Neuronal stem cell (in vitro differentiated cells): ENCODE data around the gene FBXO5.

Source experiments
- DNase-seq: peaks from one replicate; pipeline ENCODE4 v3.0.0-alpha.2; 2013; ENCODE audit warnings: low spot score
- H2AFZ ChIP-seq: one replicate; pipeline ENCODE4 v1.6.1; 2013; ENCODE audit warnings: mild to moderate bottlenecking, low read length, inconsistent platforms
- H2AK5ac ChIP-seq: 2 replicates; pipeline ENCODE4 v1.6.1; 2013; ENCODE audit warnings: low read depth, mild to moderate bottlenecking, inconsistent platforms, low read length, moderate library complexity, mixed read lengths
- H2BK120ac ChIP-seq: 2 replicates; pipeline ENCODE4 v1.6.1; 2013; ENCODE audit warnings: low read depth, mild to moderate bottlenecking, inconsistent platforms, low read length, moderate library complexity, mixed read lengths
- H2BK12ac ChIP-seq: one replicate; pipeline ENCODE4 v1.6.1; 2013; ENCODE audit warnings: low read length, inconsistent platforms
- H2BK15ac ChIP-seq: 2 replicates; pipeline ENCODE4 v1.6.1; 2013; ENCODE audit warnings: mild to moderate bottlenecking, low read length, inconsistent platforms, mixed read lengths
- H2BK5ac ChIP-seq: one replicate; pipeline ENCODE4 v1.6.1; 2013; ENCODE audit warnings: inconsistent platforms, mild to moderate bottlenecking, low read length, moderate library complexity
- H3K14ac ChIP-seq: one replicate; pipeline ENCODE4 v1.6.1; 2013; ENCODE audit warnings: low read length, inconsistent platforms
- H3K18ac ChIP-seq: 2 replicates; pipeline ENCODE4 v1.6.1; 2013; ENCODE audit warnings: low read length, inconsistent platforms
- H3K23ac ChIP-seq: 2 replicates; pipeline ENCODE4 v1.6.1; 2013; ENCODE audit warnings: low read depth, mild to moderate bottlenecking, mixed read lengths, low read length, inconsistent platforms; ENCODE audit not compliant: poor library complexity
- H3K27ac ChIP-seq: replicated peaks from 3 replicates; pipeline ENCODE4 v1.5.1; 2013; ENCODE audit warnings: low read length, inconsistent platforms
- H3K27me3 ChIP-seq, 3 experiments: 2 replicates each; pipeline ENCODE4 v1.6.1; 2013; ENCODE audit warnings: low read length in 3 of 3, mild to moderate bottlenecking in 2 of 3, inconsistent platforms in 1 of 3, low read depth in 1 of 3, mixed read lengths in 1 of 3, moderate library complexity in 1 of 3; ENCODE audit not compliant: control insufficient read depth in 3 of 3, insufficient read depth in 3 of 3
- H3K36me3 ChIP-seq, 2 donors: replicated peaks in 1 of 2; 2 replicates each; pipeline ENCODE4 v1.6.1; 2013; ENCODE audit warnings: low read length in 2 of 2; ENCODE audit not compliant: control insufficient read depth in 2 of 2, insufficient read depth in 2 of 2
- H3K4ac ChIP-seq: 2 replicates; pipeline ENCODE4 v1.6.1; 2013; ENCODE audit warnings: inconsistent platforms, mild to moderate bottlenecking, low read length, moderate library complexity
- H3K4me1 ChIP-seq, 2 donors: 1 replicate in 1 of 2; 2 replicates in 1 of 2; pipeline ENCODE4 v1.6.1; 2013; ENCODE audit warnings: low read length in 2 of 2, low read depth in 1 of 2; ENCODE audit not compliant: control insufficient read depth in 2 of 2, insufficient read depth in 1 of 2
- H3K4me2 ChIP-seq: one replicate; pipeline ENCODE4 v1.6.1; 2013; ENCODE audit warnings: mild to moderate bottlenecking, low read length, inconsistent platforms; ENCODE audit not compliant: insufficient read depth, poor library complexity, severe bottlenecking
- H3K4me3 ChIP-seq, 2 donors: 2 replicates each; pipeline ENCODE4 v1.5.1; 2013; ENCODE audit warnings: low read length in 2 of 2, mild to moderate bottlenecking in 2 of 2, inconsistent platforms in 1 of 2, moderate library complexity in 1 of 2
- H3K79me1 ChIP-seq: one replicate; pipeline ENCODE4 v1.6.1; 2013; ENCODE audit warnings: low read depth, mild to moderate bottlenecking, inconsistent platforms, low read length, moderate library complexity
- H3K9ac ChIP-seq: one replicate; pipeline ENCODE4 v1.6.1; 2013; ENCODE audit warnings: mild to moderate bottlenecking, low read depth, low read length, inconsistent platforms; ENCODE audit not compliant: poor library complexity
- H3K9me3 ChIP-seq, 2 donors: replicated peaks in 1 of 2; 2 replicates each; pipeline versions ENCODE3 to v1.6.1; 2013; ENCODE audit warnings: low read length in 2 of 2, mild to moderate bottlenecking in 2 of 2, inconsistent platforms in 1 of 2, low read depth in 1 of 2, mixed read lengths in 1 of 2, moderate library complexity in 1 of 2; ENCODE audit not compliant: control insufficient read depth in 2 of 2, insufficient read depth in 1 of 2
- H4K8ac ChIP-seq: one replicate; pipeline ENCODE4 v1.6.1; 2013; ENCODE audit warnings: low read depth, mild to moderate bottlenecking, inconsistent platforms, low read length, moderate library complexity
- H4K91ac ChIP-seq: one replicate; pipeline ENCODE4 v1.6.1; 2013; ENCODE audit warnings: low read length, low read depth, mild to moderate bottlenecking, inconsistent platforms; ENCODE audit not compliant: poor library complexity
- WGBS, 2 donors: extraction: QIAGEN DNeasy Blood & Tissue Kit; methylation state at CpG; one replicate each; pipeline ENCODE4 v1.1.7; 2013; ENCODE audit warnings: missing lambda C conversion rate in 2 of 2, mixed read lengths in 1 of 2; ENCODE audit not compliant: insufficient read length in 2 of 2, insufficient replicate concordance in 1 of 2; ENCODE audit errors: extremely low coverage in 2 of 2; 5-methylcytosine and 5-hydroxymethylcytosine counted together

FBXO5 gene

GRCh38 chr6:153018355-153018754, 35.5 kb upstream of the FBXO5 start:
- no CpG with 5 or more reads among the region's 3 CpGs for WGBS, 2 donors
- H4K8ac ChIP-seq = no peak overlapping the region
- no peak overlapping the region for H2BK12ac ChIP-seq
- no peak overlapping the region for H2BK120ac ChIP-seq
- H3K27ac ChIP-seq = no peak overlapping the region
- no peak overlapping the region for H4K91ac ChIP-seq
- no peak overlapping the region for H3K4ac ChIP-seq
- H2AFZ ChIP-seq = no peak overlapping the region
- H2BK5ac ChIP-seq = no peak overlapping the region
- H3K4me1 ChIP-seq = no peaks in the 10 kb centered on the region
- no peak overlapping the region for H3K4me3 ChIP-seq
- no peak overlapping the region for H3K4me2 ChIP-seq
- H2BK15ac ChIP-seq = no peak overlapping the region
- no peak for DNase-seq
- no peak overlapping the region for H3K18ac ChIP-seq
- peaks cover 0 to 2% of the 10 kb centered on the region in 2 donors for H3K36me3 ChIP-seq
- no peak overlapping the region for H3K9ac ChIP-seq
- no peak overlapping the region for H2AK5ac ChIP-seq
- H3K23ac ChIP-seq = no peak overlapping the region
- H3K79me1 ChIP-seq = no peaks in the 10 kb centered on the region
- H3K14ac ChIP-seq = no peak overlapping the region
- H3K27me3 ChIP-seq = no peaks in the 10 kb centered on the region
- H3K9me3 ChIP-seq = no peaks in the 10 kb centered on the region

GRCh38 chr6:153016846-153017245, 34.0 kb upstream of the FBXO5 start:
- Histone ChIP-seq H3K79me1 (no peaks in the 10 kb centered on the region), H3K18ac (no peak overlapping the region), H2BK12ac (no peak overlapping the region), H3K4me3 (no peak overlapping the region), H3K14ac (no peak overlapping the region), H4K8ac (no peak overlapping the region), H3K4ac (no peak overlapping the region), H3K4me1 (no peaks in the 10 kb centered on the region), H2BK15ac (no peak overlapping the region), H3K9me3 (no peaks in the 10 kb centered on the region), H2AK5ac (no peak overlapping the region), H2AFZ (no peak overlapping the region), H3K23ac (no peak overlapping the region), H2BK5ac (no peak overlapping the region), H4K91ac (no peak overlapping the region), H3K36me3 (peaks cover 0 to 2% of the 10 kb centered on the region in 2 donors), H3K9ac (no peak overlapping the region), H3K4me2 (no peak overlapping the region), H3K27me3 (no peaks in the 10 kb centered on the region), H2BK120ac (no peak overlapping the region), H3K27ac (no peak overlapping the region)
- no CpG with 5 or more reads among the region's 3 CpGs for WGBS, 2 donors
- no peak for DNase-seq

- WGBS, 2 donors = no CpG with 5 or more reads among the region's 4 CpGs
- no peaks in the 10 kb centered on the region for H3K36me3 ChIP-seq
- no peak overlapping the region for H3K9ac ChIP-seq
- H2BK120ac ChIP-seq = no peak overlapping the region
- H3K23ac ChIP-seq = no peak overlapping the region
- H2BK5ac ChIP-seq = no peak overlapping the region
- no peak overlapping the region for H4K91ac ChIP-seq
- H3K27ac ChIP-seq = no peak overlapping the region
- H3K79me1 ChIP-seq = no peaks in the 10 kb centered on the region
- no peak overlapping the region for H3K4me3 ChIP-seq
- no peaks in the 10 kb centered on the region for H3K9me3 ChIP-seq
- no peaks in the 10 kb centered on the region for H3K27me3 ChIP-seq
- H3K18ac ChIP-seq = no peak overlapping the region
- H3K4me2 ChIP-seq = no peak overlapping the region
- H3K14ac ChIP-seq = no peak overlapping the region
- no peak overlapping the region for H3K4ac ChIP-seq
- H2BK12ac ChIP-seq = no peak overlapping the region
- no peak overlapping the region for H2AK5ac ChIP-seq
- H2AFZ ChIP-seq = no peak overlapping the region
- no peak for DNase-seq
- no peak overlapping the region for H2BK15ac ChIP-seq
- no peaks in the 10 kb centered on the region for H3K4me1 ChIP-seq
- H4K8ac ChIP-seq = no peak overlapping the region
Measured at GRCh38 chr6:153015094-153015640, 32.3 kb upstream of the FBXO5 start.

GRCh38 chr6:153013438-153013837, 30.6 kb upstream of the FBXO5 start:
- no peaks in the 10 kb centered on the region for H3K79me1 ChIP-seq
- no peaks in the 10 kb centered on the region for H3K27me3 ChIP-seq
- H2BK15ac ChIP-seq = no peak overlapping the region
- no peaks in the 10 kb centered on the region for H3K4me1 ChIP-seq
- no peak overlapping the region for H2BK12ac ChIP-seq
- no peak overlapping the region for H3K27ac ChIP-seq
- no peaks in the 10 kb centered on the region for H3K36me3 ChIP-seq
- DNase-seq = no peak
- no peak overlapping the region for H3K9ac ChIP-seq
- H3K4me2 ChIP-seq = no peak overlapping the region
- whole genome bisulfite sequencing, 2 donors = no CpG with 5 or more reads among the region's 2 CpGs
- H3K18ac ChIP-seq = no peak overlapping the region
- H2AK5ac ChIP-seq = no peak overlapping the region
- no peak overlapping the region for H2BK5ac ChIP-seq
- H3K9me3 ChIP-seq = no peaks in the 10 kb centered on the region
- H2AFZ ChIP-seq = no peak overlapping the region
- H4K8ac ChIP-seq = no peak overlapping the region
- no peak overlapping the region for H3K14ac ChIP-seq
- no peak overlapping the region for H3K23ac ChIP-seq
- H2BK120ac ChIP-seq = no peak overlapping the region
- H3K4ac ChIP-seq = no peak overlapping the region
- H3K4me3 ChIP-seq = no peak overlapping the region
- H4K91ac ChIP-seq = no peak overlapping the region
